ENCODE data around the gene LGI4.

LGI4 gene

DNA sequence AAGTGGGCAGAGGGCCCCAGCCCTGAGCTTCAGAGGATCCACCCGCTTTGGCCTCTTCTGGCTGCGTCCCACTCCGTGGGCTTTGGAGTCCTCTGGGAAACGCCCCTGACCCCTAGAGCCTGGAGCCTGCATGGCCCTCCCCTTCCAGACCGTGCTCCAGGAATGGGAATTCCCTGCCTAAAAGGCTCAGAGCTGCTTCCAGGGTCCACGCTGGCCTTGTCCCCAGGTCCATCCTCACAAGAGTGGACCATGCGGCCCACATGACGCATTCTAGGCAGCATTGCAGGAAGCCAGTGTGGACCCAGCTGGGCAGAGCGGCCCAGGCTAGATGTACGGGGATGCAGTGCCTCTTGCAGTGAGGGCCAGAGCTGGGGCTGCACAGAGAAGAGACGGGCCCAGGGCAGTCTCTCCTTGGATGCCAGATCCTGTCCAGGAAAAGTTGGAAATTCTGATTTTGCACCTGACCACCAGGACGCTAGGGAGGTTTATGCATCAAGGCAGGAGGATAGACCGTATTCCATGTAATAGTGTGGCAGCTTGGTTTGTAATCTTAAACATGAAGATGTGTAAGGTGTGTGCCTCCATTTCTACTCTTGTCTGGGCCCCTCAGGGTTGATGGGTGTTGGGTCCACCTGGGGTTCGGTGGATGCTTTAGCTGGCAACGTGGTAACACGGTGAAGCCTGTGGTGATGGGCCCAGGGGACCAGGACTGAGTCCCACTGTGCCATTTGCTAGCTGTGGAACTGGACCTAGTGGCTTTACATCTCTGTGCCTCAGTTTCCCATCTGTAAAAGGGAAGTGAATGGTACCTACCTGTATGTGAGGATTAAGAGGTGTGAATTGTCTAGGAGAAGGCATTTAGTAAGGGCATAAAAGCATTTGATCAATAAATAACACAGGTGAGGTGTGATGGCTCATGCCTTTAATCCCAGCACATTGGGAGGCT lies 34.0 kb downstream of the LGI4 start:
- Mint-ChIP-seq H3K27me3 (no peaks in the 10 kb centered on the region), H3K36me3 (no peaks in the 10 kb centered on the region), H3K4me3 (no peak overlapping the region), H3K4me1 (ENCODE audit: low read depth) (no peaks in the 10 kb centered on the region), H3K27ac (no peak overlapping the region), H3K9me3 (ENCODE audit: low read depth) (no peaks in the 10 kb centered on the region)

GRCh38 chr19:35099897-35100275 lies 35.0 kb downstream of the LGI4 start:
- H3K4me3 Mint-ChIP-seq: no peak overlapping the region
- H3K9me3 Mint-ChIP-seq (ENCODE audit: low read depth): no peaks in the 10 kb centered on the region
- no peak overlapping the region for H3K27ac Mint-ChIP-seq
- no peaks in the 10 kb centered on the region for H3K36me3 Mint-ChIP-seq
- H3K4me1 Mint-ChIP-seq (ENCODE audit: low read depth): no peaks in the 10 kb centered on the region
- H3K27me3 Mint-ChIP-seq: no peaks in the 10 kb centered on the region

GRCh38 chr19:35099155-35099896 lies 35.5 kb downstream of the LGI4 start:
- Mint-ChIP-seq H3K9me3 (ENCODE audit: low read depth) (no peaks in the 10 kb centered on the region), H3K36me3 (no peaks in the 10 kb centered on the region), H3K27ac (no peak overlapping the region), H3K4me3 (no peak overlapping the region), H3K4me1 (ENCODE audit: low read depth) (no peaks in the 10 kb centered on the region), H3K27me3 (no peaks in the 10 kb centered on the region)

DNA sequence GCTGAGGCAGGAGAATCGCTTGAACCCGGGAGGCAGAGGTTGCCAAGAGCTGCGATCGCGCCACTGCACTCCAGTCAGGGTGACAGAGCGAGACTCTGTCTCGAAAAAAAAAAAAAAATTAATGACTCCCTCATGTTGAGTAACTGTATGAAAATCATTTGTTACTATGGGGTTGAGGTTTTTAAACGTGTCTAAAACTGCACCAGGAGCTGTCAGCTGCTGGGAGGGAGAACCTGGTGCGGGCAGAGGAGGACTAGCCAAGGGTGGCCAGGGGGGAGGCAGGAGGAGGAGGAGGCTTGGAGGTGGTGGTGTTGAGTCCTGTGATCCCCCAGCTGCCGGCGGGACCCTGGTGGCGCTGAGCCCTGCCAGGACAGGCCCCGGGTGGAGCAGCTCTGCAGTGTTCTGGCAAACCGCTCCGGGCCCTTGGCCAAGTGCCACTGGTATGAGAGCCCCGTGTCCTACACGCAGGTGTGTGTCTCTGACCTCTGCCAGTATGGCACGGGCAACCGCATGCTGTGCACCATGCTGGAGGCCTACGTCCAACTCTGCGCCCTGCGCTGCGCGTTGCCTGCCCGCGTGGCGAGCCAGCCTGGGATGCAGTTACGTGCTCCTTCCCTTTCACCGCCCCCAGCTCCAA lies 36.3 kb downstream of the LGI4 start:
- Mint-ChIP-seq H3K9me3 (ENCODE audit: low read depth) (no peaks in the 10 kb centered on the region), H3K4me3 (no peak overlapping the region), H3K4me1 (ENCODE audit: low read depth) (no peaks in the 10 kb centered on the region), H3K36me3 (no peaks in the 10 kb centered on the region), H3K27ac (no peak overlapping the region), H3K27me3 (no peaks in the 10 kb centered on the region)

DNA sequence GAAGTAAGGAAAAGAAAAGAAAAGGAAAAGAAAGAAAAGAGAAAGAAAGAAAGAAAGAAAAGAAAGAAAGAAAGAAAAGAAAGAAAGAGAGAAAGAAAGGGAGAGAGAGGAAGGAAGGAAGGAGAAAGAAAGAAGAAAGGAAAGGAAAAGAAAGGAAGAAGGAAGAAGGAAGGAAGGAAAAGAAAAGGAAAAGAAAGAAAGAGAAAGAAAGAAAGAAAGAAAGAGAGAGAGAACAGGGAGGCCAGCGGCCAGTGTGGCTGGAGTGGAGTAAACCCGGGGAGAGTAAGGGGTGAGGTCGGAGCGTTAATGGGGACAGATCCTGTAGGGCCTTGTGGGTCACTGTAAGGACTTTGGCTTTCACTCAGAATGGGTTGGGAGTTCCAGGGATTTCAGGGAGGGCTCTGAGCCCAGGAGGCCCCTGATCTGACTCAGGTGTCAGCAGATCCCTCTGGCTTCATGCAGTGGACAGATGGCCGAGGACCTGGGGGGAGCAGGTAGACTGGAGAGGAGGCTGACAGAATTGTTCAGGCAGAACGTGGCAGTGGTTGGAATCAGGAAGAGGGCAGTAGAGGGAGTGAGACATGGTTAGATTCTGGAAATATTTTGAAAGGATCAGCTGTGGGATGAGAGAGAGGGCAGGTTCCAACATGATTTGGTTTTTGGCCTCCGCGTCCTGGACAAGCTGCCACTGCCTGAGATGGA lies 39.0 kb downstream of the LGI4 start:
- H3K27me3 Mint-ChIP-seq: no peaks in the 10 kb centered on the region
- H3K27ac Mint-ChIP-seq: no peak overlapping the region
- H3K9me3 Mint-ChIP-seq (ENCODE audit: low read depth): no peaks in the 10 kb centered on the region
- no peaks in the 10 kb centered on the region for H3K36me3 Mint-ChIP-seq
- H3K4me3 Mint-ChIP-seq: no peak overlapping the region
- no peaks in the 10 kb centered on the region for H3K4me1 Mint-ChIP-seq (ENCODE audit: low read depth)

DNA sequence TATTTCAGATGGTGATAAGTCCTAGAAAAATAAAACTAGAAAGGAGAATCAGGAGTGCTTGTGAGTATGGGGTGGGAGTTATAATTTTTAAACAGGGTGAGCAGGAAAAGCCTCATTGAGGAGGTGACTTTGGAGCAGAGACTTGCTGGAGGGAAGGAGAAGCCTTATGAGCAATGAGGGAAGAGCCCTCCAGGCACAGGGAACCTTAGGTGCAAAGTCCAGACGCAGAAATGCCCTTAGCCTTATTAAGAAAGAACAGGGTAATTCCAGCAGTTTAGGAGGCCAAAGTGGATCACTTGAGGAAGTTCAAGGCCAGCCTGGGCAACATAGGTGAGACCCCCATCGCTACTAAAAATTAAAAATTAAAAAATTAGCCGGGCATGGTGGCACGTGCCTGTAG lies 40.2 kb downstream of the LGI4 start:
- H3K36me3 Mint-ChIP-seq: no peaks in the 10 kb centered on the region
- no peak overlapping the region for H3K27ac Mint-ChIP-seq
- H3K9me3 Mint-ChIP-seq (ENCODE audit: low read depth): no peaks in the 10 kb centered on the region
- peaks cover 4% of the 10 kb centered on the region for H3K4me1 Mint-ChIP-seq (ENCODE audit: low read depth)
- no peaks in the 10 kb centered on the region for H3K27me3 Mint-ChIP-seq
- no peak overlapping the region for H3K4me3 Mint-ChIP-seq

GRCh38 chr19:35093941-35094647 lies 40.8 kb downstream of the LGI4 start:
- no peak overlapping the region for H3K27ac Mint-ChIP-seq
- peaks cover 4% of the 10 kb centered on the region for H3K4me1 Mint-ChIP-seq (ENCODE audit: low read depth)
- H3K9me3 Mint-ChIP-seq (ENCODE audit: low read depth): no peaks in the 10 kb centered on the region
- H3K4me3 Mint-ChIP-seq: no peak overlapping the region
- no peaks in the 10 kb centered on the region for H3K36me3 Mint-ChIP-seq
- H3K27me3 Mint-ChIP-seq: no peaks in the 10 kb centered on the region

- Mint-ChIP-seq H3K36me3 (no peaks in the 10 kb centered on the region), H3K27ac (no peak overlapping the region), H3K27me3 (no peaks in the 10 kb centered on the region), H3K4me1 (ENCODE audit: low read depth) (peaks cover 4% of the 10 kb centered on the region), H3K9me3 (ENCODE audit: low read depth) (no peaks in the 10 kb centered on the region), H3K4me3 (no peak overlapping the region)
These were observed 41.4 kb downstream of the LGI4 start for GRCh38 chr19:35093430-35093829.

DNA sequence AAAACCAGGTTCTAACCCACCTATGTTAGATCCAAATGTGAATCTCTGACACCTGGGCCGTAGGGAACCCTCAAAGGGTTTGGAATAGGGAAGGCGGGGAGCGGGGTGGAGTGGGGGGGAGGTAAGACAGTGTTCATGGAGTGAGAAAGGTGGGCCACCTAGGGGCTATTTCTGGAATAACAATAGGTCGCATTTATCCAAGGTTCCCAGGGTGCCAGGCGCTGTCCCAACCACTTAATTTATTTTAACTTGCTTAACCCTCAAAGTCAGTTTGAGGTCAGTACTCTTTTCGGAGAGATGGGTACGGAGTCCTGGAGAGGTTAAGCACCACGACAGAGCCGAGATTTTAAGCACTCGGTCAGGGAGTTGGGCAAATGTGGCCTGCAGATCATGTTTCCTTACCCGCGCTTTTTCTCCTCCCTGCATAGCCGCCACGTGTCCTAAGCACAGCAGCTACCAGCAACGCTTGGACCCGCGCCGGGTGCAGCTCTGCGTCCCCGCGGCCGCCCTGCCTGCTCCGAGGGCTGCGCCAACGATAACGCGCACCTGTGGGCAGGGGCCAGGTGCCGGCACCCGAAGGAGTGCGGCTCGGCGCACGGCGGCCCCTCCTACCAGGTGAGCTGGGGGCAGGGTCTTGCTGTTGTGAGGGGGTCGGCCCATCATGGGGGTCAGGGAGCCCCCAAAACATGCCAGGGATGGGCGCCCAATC lies 44.2 kb downstream of the LGI4 start:
- no peaks in the 10 kb centered on the region for H3K27me3 Mint-ChIP-seq
- H3K36me3 Mint-ChIP-seq: no peaks in the 10 kb centered on the region
- peak overlapping the region; percentile 42 for H3K4me3 Mint-ChIP-seq
- H3K4me1 Mint-ChIP-seq (ENCODE audit: low read depth): peaks cover 7% of the 10 kb centered on the region
- H3K9me3 Mint-ChIP-seq (ENCODE audit: low read depth): no peaks in the 10 kb centered on the region
- no peak overlapping the region for H3K27ac Mint-ChIP-seq

- H3K36me3 Mint-ChIP-seq: no peaks in the 10 kb centered on the region
- H3K27ac Mint-ChIP-seq: no peak overlapping the region
- no peaks in the 10 kb centered on the region for H3K27me3 Mint-ChIP-seq
- no peak overlapping the region for H3K4me3 Mint-ChIP-seq
- H3K9me3 Mint-ChIP-seq (ENCODE audit: low read depth): no peaks in the 10 kb centered on the region
- peaks cover 7% of the 10 kb centered on the region for H3K4me1 Mint-ChIP-seq (ENCODE audit: low read depth)
These were observed 44.7 kb downstream of the LGI4 start for GRCh38 chr19:35090160-35090505.

DNA sequence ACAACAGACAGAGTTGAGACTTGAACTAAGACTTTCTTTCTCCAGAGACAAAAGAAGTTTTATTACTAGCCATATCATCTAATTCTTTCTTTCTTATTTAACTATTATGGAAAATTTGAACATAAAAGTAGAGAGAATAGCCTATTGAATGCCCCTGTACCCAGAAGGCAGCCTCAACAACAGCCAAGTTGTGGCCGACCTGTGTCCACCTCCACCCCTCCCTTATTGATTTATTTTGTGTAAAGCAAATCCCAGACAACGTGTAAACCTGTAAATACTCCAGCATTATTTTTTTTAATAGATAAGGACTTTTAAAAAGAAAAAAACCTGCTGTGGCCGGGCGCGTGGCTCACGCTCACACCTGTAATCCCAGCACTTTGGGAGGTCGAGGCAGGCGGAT lies 45.3 kb downstream of the LGI4 start:
- no peaks in the 10 kb centered on the region for H3K27me3 Mint-ChIP-seq
- H3K4me3 Mint-ChIP-seq: no peak overlapping the region
- H3K4me1 Mint-ChIP-seq (ENCODE audit: low read depth): peaks cover 7% of the 10 kb centered on the region
- no peaks in the 10 kb centered on the region for H3K36me3 Mint-ChIP-seq
- no peak overlapping the region for H3K27ac Mint-ChIP-seq
- no peaks in the 10 kb centered on the region for H3K9me3 Mint-ChIP-seq (ENCODE audit: low read depth)

- H3K9me3 Mint-ChIP-seq (ENCODE audit: low read depth): no peaks in the 10 kb centered on the region
- H3K4me3 Mint-ChIP-seq: no peak overlapping the region
- H3K27ac Mint-ChIP-seq: no peak overlapping the region
- no peaks in the 10 kb centered on the region for H3K27me3 Mint-ChIP-seq
- H3K36me3 Mint-ChIP-seq: no peaks in the 10 kb centered on the region
- H3K4me1 Mint-ChIP-seq (ENCODE audit: low read depth): peaks cover 7% of the 10 kb centered on the region
These were observed 46.5 kb downstream of the LGI4 start for GRCh38 chr19:35088131-35088913.

- Mint-ChIP-seq H3K27ac (no peak overlapping the region), H3K9me3 (ENCODE audit: low read depth) (no peaks in the 10 kb centered on the region), H3K27me3 (no peaks in the 10 kb centered on the region), H3K4me3 (no peak overlapping the region), H3K36me3 (no peaks in the 10 kb centered on the region), H3K4me1 (ENCODE audit: low read depth) (peaks cover 7% of the 10 kb centered on the region)
These were observed 47.5 kb downstream of the LGI4 start for GRCh38 chr19:35087393-35087792.
